Measurements from ENCODE around the gene ZNF48.

DNA sequence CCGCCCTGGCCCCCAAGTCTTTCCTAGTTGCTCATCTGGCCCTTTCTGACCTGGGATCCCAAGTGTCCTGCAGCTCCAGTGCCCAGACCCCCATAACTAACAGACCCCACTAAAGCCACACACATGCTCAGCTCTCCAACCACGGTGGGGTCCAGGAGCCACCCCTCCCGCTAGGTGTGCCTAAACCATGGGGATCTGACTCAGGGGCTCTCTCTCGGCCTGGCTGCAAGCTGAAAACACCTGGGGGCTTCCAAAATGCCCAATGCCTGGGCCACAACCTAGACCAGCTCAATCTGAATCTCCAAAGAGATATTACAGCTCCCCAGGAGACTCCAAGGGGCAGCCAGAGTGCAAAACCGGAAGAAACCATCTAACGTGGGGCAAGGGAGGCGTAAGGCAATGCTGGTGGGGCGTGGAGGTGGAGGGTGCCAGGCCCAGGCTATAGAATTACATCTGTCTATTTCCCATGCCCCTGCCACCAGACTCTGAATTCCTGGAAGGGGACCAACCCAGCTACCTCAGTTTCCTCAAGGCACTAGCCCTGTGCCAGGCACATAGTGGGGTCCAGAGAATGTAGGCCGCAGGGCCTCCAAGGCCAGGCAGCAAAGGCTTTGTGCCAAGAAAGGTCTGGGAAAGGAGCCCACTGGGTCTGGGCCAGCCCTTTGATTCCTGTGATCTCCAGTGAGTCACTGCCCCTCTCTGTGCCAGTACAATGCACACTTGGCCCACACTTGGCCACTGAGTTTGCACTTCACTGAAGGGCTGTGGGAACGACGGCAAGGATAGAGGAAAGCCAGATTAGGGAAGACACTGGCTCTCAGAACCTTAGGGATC, 43.4 kb upstream of the ZNF48 start:
- TF ChIP-seq, protein P1, sequence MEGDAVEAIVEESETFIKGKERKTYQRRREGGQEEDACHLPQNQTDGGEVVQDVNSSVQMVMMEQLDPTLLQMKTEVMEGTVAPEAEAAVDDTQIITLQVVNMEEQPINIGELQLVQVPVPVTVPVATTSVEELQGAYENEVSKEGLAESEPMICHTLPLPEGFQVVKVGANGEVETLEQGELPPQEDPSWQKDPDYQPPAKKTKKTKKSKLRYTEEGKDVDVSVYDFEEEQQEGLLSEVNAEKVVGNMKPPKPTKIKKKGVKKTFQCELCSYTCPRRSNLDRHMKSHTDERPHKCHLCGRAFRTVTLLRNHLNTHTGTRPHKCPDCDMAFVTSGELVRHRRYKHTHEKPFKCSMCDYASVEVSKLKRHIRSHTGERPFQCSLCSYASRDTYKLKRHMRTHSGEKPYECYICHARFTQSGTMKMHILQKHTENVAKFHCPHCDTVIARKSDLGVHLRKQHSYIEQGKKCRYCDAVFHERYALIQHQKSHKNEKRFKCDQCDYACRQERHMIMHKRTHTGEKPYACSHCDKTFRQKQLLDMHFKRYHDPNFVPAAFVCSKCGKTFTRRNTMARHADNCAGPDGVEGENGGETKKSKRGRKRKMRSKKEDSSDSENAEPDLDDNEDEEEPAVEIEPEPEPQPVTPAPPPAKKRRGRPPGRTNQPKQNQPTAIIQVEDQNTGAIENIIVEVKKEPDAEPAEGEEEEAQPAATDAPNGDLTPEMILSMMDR (IDR thresholded peaks at IDR 0.05): no peak
- no peak for TF ChIP-seq EZH2 (IDR thresholded peaks at IDR 0.05; ENCODE audit: borderline replicate concordance, insufficient read depth, low read depth, low read length, poor library complexity, severe bottlenecking)
